ENCODE data around the gene RUFY3.

The RUFY3 gene

GRCh38 chr4:70704931-70705182, 16.9 kb upstream of the RUFY3 start:
- peak overlapping the region; percentile 71 for H3K9ac ChIP-seq
- no peak overlapping the region for H3K4me3 ChIP-seq (IDR thresholded peaks at IDR 0.05; ENCODE audit: insufficient read depth, low read depth, low read length)
- no peaks in the 10 kb centered on the region for H4K20me1 ChIP-seq (ENCODE audit: insufficient read depth)
- H3K27ac ChIP-seq, result peak overlapping the region; percentile 62
- H3K27me3 ChIP-seq (ENCODE audit: insufficient read depth, low read depth), result no peaks in the 10 kb centered on the region
- H3K36me3 ChIP-seq (ENCODE audit: insufficient read depth), result no peaks in the 10 kb centered on the region
- peak overlapping the region; percentile 51 for H2AFZ ChIP-seq (ENCODE audit: low read depth)
- peaks cover 45% of the 10 kb centered on the region for H3K79me2 ChIP-seq (ENCODE audit: insufficient read depth, low read depth)
- H3K4me2 ChIP-seq, result peak overlapping the region; percentile 64; the same call in 1 of the 2 replicates
- TF ChIP-seq CTCF (conservative IDR thresholded peaks at IDR 0.05; ENCODE audit: low read depth, low read length), result no peak; the same call in 1 of the 2 replicates
- H3K4me1 ChIP-seq (ENCODE audit: low read depth, poor library complexity, severe bottlenecking), result peaks cover 32% of the 10 kb centered on the region

- Histone ChIP-seq H3K27ac (peak overlapping the region; percentile 62), H3K4me3 (IDR thresholded peaks at IDR 0.05; ENCODE audit: insufficient read depth, low read depth, low read length) (peak overlapping the region; percentile 99), H4K20me1 (ENCODE audit: insufficient read depth) (no peaks in the 10 kb centered on the region), H2AFZ (ENCODE audit: low read depth) (peak overlapping the region; percentile 51), H3K36me3 (ENCODE audit: insufficient read depth) (no peaks in the 10 kb centered on the region), H3K4me2 (peak overlapping the region; percentile 98), H3K79me2 (ENCODE audit: insufficient read depth, low read depth) (peaks cover 50% of the 10 kb centered on the region), H3K27me3 (ENCODE audit: insufficient read depth, low read depth) (no peaks in the 10 kb centered on the region), H3K9ac (peak overlapping the region; percentile 71), H3K4me1 (ENCODE audit: low read depth, poor library complexity, severe bottlenecking) (peaks cover 32% of the 10 kb centered on the region)
- TF ChIP-seq CTCF (conservative IDR thresholded peaks at IDR 0.05; ENCODE audit: low read depth, low read length), result no peak
These were observed 16.4 kb upstream of the RUFY3 start for GRCh38 chr4:70705183-70706043.

DNA sequence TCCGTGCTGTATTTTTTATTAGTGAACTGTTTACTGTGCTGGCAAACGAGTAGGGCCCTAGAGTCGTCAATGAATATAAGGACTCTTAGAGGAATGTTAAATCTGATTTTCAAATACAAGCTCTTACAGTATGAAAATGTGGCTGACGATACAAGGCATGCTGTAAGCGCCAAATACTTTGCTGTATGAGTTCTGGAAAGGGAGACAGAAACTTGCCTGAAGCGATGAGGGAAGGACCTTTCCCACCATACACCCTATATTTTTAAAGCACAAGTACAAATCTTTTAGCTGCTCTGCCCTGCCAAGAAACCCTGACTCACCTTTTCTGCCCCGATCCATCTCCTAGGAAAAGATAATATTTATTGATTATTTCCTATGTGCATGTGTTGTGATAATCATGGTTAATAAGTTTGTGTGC, 15.7 kb upstream of the RUFY3 start:
- Histone ChIP-seq H3K79me2 (ENCODE audit: insufficient read depth, low read depth) (peaks cover 52% of the 10 kb centered on the region), H3K27me3 (ENCODE audit: insufficient read depth, low read depth) (no peaks in the 10 kb centered on the region), H3K9ac (peak overlapping the region; percentile 71), H3K4me1 (ENCODE audit: low read depth, poor library complexity, severe bottlenecking) (peaks cover 32% of the 10 kb centered on the region), H3K4me3 (IDR thresholded peaks at IDR 0.05; ENCODE audit: insufficient read depth, low read depth, low read length) (peak overlapping the region; percentile 99), H3K4me2 (peak overlapping the region; percentile 98), H4K20me1 (ENCODE audit: insufficient read depth) (no peaks in the 10 kb centered on the region), H3K27ac (peak overlapping the region; percentile 62), H2AFZ (ENCODE audit: low read depth) (peak overlapping the region; percentile 51), H3K36me3 (ENCODE audit: insufficient read depth) (no peaks in the 10 kb centered on the region)
- no peak for TF ChIP-seq CTCF (conservative IDR thresholded peaks at IDR 0.05; ENCODE audit: low read depth, low read length)

GRCh38 chr4:70706516-70706915, 15.2 kb upstream of the RUFY3 start:
- Histone ChIP-seq H3K27me3 (ENCODE audit: insufficient read depth, low read depth) (no peaks in the 10 kb centered on the region), H3K79me2 (ENCODE audit: insufficient read depth, low read depth) (peaks cover 57% of the 10 kb centered on the region), H2AFZ (ENCODE audit: low read depth) (peak overlapping the region; percentile 51; the same call in 1 of the 2 replicates), H3K4me1 (ENCODE audit: low read depth, poor library complexity, severe bottlenecking) (peaks cover 32% of the 10 kb centered on the region), H3K9ac (peak overlapping the region; percentile 71; the same call in 1 of the 2 replicates), H4K20me1 (ENCODE audit: insufficient read depth) (no peaks in the 10 kb centered on the region), H3K36me3 (ENCODE audit: insufficient read depth) (no peaks in the 10 kb centered on the region), H3K4me3 (IDR thresholded peaks at IDR 0.05; ENCODE audit: insufficient read depth, low read depth, low read length) (peak overlapping the region; percentile 88), H3K27ac (peak overlapping the region; percentile 62; the same call in 1 of the 2 replicates), H3K4me2 (peak overlapping the region; percentile 98)
- no peak for TF ChIP-seq CTCF (conservative IDR thresholded peaks at IDR 0.05; ENCODE audit: low read depth, low read length)
